NCI-H2029 (cell line): ENCODE results near the gene NHSL2.
A peak's percentile ranks its signal among the peaks of the same experiment; 100 is the strongest.

Experiments used
- DNase-seq: peaks from one replicate; lab custom pipeline; 2025; lab: John Stamatoyannopoulos, UW

The NHSL2 gene

DNA sequence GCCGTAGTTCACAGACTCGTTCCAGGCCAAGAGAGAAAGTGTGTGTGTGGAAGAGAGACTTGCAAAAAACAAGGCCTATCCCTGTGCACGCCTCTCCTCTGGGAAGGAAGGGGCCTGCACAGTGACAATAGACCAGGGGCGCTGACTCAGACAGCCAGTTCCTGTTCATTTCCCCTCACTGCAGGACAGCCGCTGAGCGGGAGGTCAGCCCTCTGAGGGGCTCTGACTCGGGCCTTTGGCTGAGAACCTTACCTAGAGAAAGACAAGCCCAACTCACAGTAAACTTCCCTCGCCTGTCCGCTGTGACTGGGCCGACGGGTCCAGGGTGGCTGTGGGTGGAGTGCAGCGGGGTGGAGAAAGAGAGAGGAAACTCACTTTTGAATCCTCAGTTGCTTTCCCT lies 169.0 kb downstream of the NHSL2 start:
- no peak for DNase-seq

DNA sequence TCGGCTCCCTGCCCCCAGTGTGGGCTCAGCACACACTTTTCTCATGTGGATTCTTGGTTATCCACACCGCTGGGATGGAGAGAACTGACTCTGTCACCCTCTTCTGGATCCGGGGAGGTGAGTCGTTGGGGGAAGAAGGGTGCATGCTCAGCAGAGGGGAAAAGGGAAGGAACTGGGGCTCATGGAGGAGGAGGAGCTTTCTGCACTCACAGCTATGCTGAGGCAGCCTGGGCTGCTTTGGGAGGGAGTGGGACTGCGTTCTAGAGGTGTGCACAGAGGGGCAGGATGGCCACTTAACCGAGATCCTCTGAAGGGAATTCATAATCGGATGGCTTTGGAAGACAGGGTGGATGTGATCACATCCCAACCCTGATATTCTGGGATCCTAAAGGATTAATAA lies 169.5 kb downstream of the NHSL2 start:
- no peak for DNase-seq

DNA sequence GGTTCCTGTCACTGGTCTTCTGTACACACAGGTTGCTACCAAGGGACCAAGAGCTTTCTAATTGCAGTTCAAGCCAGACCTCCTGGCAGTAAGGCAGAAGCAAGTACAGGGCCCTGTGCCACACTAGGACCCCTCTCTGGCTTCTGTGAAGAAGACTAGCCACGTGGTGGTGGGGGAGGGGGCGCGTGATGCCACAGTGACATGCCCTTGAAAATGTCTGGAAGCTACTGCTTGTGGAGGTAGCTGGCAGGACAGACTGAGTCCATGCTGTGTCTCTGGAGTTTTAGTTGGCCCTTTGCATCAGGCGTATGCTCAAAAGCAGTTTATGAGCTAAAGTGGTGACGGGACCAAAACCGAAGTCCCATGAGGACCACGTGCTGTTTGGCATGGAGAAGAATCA lies 170.2 kb downstream of the NHSL2 start:
- DNase-seq, result no peak

DNA sequence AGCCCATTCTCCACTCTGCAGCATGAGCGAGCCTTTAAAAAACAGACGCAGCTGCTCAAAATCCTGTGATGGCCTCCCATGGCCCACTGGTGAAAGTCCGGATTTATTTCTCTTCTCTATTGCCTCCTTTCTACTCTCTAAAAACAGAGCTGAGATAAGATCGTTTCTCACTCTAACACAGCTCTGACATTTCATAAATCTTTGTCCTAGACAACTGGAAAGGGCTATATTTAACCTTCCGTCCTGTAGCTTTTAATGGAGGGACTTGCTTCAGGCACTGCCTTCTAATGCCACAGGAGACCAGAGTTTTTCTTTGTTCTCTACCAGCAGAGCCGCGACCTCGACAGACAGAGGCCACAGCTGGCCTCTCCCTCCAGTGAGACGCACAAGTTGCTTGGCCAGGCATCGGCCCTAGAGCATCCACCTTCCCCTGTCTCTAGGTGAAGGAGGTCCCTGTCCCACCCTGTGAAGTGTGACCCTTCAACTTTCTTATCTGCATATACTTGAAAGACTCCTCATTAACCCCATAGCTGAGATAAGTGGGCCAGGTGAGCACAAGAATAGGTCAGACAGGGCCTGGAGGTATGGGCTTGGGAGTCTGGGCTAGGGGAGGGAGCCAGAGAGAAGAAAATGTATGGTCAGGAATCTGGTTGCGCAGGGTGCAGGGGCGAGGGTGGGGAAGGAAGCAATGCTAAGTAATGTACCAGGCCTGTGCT lies 171.1 kb downstream of the NHSL2 start:
- DNase-seq, result no peak

DNA sequence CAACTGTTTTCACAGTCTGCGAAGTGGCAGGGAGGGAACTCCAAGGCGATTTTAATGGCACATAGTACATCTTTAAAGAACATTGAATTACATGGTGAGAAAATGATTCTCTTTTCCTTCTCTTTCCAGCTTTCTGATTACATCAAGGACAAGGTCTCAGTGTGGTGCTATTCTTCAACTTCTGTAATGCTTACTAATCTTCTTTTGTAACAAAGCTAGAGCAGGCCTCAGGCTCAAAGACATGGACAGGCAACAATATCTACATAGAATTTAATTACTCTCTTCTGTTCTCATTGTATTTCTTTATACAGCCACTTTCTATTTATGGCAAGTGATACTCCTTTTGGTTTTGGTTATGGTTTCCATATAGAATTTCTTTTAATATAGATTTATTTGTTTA lies 172.6 kb downstream of the NHSL2 start:
- DNase-seq, result no peak

DNA sequence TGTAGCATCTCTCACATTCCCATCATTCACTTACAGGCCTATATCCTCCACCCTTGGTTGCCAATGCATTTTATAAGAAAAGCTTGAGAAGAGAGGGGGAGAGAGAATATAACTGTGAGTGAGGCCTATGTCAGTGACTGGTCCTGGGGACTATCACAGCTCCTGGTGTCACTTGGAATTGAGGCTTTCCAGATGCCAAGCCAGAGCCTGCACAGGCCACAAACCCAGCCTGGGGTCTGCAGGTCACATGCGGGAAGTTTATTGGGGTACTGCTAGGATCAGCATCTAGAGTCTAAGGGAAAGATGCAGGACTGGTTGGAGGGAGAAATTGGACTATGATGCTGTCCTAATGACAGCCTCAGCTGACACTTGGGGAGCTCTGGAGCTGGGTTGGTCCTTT lies 173.5 kb downstream of the NHSL2 start:
- no peak for DNase-seq

DNA sequence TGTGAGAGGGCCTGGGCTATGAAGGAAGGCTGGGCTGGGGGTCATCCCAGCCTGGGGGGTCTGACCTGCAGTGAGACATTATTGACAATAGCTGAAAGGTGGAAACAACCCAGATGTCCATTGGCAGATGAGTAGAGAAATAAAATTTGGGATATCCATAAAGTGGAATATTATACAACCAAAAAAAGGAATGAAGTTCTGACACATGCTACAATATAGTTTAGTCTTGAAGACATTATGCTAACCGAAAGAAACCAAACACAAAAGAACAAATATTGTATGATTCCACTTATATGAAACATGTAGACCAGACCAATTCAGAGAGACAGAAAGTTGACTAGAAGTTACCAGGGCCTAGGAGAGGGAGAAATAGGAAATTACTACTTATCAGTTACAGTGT lies 176.3 kb downstream of the NHSL2 start:
- no peak for DNase-seq

DNA sequence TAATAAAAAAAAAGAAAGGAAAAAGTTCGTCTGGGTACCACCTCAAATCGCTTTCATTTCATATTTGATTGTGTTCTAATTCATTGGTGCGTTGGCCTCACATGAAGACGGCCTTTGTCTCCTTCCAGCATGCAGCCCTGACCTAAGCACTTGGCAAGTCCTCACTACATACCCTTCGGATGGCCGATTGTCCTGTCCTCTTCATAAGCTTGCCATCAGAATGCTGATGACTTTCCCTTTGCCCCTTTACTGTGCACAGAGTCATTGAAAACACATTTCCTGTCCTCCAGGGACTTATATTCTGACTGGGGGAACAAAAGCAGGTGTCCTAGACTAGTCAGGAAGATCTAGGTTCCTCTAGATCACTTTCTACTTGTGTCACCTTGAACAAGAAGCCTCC lies 178.1 kb downstream of the NHSL2 start:
- DNase-seq, result no peak

DNA sequence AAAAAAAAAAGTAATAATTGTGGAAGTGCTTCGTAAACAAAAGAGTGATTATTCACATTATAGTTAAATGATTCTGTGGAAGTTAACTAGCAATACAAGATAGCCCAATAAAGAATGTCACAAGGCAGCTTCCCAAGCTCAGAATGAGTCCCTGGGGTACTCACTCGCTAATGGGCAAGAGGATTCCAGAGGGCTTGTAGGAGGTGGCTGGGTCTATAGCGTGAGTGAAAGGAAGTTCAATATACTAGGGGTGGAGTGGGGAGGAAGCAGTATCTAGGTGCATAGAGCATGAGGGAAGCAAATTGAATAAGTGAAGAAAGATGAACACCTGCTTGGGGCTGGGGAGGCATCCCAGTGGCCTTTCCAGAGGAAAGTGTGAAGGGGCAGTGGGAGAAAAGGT lies 178.6 kb downstream of the NHSL2 start:
- no peak for DNase-seq

DNA sequence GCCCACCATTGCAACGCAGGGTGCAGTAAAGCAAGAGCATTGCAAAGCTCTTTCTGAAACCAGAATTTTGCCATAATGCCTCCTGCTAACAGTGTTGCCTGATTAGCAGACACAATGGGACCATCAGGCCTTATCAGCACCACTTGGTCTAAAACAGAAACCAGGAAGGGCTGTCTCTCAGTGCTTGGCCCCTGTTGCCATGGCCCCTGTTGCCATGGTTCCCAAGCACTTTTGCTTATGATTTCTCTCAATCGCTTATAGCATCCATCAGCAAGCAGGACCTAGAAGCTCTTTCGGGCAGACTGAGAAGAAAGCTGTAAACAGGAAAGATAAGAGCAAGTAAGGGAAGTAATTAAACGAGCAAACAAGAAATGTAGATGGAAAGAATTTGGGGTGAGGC lies 184.2 kb downstream of the NHSL2 start:
- DNase-seq, result peak; percentile 11

DNA sequence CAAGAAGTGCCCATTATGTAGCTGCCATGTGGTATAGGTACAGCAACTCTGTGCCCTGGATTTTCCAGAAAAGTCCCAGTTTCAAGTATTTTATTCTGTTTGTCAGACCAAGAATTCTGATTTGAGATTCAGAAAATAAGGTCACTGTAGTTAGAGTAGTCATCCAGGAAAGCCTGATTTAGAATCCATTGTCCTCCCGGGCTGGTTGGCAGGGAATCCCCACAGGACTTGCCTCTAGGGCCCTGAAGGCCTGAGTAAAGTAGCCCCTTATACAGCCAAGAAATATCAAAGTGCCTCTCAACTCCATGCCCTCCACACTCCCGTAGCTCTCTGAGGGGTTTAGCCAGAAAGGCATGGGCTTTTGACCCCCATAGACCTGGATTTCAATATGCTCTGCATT lies 184.7 kb downstream of the NHSL2 start:
- no peak for DNase-seq

DNA sequence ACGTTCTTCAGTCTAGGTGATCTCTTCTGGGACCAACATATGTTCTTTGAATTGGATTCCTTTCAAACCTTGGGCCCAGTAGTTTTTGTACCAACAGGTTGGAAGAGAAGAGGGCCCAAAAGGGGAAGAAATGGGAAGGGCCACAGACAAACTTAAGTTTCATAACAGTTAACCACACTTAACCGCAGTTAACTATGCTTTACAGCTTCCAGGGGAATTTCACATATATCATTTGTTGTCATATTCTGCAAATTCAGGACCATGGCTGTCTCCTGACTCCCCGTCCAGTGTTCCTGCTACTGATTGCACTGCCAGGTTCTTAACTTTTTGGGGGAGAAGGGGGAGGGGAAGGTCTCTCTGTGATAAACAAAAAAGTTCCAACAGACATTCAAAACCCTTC lies 186.5 kb downstream of the NHSL2 start:
- DNase-seq, result no peak

DNA sequence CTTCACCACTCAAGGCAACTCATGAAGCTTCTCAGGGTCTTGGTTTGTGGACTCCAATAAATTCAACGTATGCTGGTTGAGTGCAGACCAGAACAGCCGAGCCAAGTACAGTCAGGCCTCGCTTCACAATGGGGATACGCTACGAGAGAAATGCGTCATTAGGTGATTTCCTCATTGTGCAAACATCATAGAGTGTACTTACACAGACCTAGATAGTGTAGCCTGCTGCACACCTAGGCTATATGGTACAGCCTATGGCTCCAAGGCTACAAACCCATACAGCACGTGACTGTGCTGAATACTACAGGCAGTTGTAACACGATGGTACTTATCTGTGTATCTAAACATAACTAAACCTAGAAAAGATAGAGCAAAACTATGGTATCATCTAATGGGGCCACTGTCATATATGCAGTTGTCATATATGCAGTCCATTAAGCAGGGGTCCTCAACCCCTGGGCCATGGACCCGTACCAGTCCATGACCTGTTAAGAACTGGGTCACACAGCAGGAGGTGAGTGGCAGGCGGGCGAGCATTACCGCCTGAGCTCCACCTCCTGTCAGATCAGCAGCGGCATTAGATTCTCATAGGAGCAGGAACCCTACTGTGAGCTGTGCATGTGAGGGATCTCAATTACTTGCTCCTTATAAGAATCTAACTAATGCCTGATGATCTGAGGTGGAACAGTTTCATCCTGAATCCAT lies 189.6 kb downstream of the NHSL2 start:
- DNase-seq, result peak; percentile 25

DNA sequence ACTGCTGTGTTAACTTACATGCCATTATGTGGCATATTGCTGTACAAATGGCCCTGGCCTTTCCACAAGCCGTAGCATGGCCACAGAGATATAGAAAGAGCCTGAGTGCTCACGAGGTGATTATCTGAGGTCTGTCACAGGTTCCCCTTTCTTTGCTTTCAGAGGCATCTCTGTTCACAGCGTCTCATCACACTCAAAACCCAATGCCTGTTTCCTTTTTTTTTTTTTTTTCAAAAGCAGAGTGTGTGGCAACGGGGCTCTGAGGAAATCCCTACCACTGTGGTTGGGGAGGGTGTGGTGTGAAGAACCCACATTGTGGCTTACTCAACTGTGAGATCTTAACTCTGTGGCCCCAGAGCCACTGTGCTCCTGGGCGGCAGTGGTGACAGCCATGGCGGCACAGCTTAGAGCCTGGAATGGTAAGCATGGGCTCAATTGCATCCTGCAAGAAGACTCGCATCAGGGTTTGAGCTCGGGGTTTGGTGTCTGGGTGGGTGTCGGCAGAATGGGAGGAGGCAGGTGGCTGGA lies 190.2 kb downstream of the NHSL2 start:
- no peak for DNase-seq

DNA sequence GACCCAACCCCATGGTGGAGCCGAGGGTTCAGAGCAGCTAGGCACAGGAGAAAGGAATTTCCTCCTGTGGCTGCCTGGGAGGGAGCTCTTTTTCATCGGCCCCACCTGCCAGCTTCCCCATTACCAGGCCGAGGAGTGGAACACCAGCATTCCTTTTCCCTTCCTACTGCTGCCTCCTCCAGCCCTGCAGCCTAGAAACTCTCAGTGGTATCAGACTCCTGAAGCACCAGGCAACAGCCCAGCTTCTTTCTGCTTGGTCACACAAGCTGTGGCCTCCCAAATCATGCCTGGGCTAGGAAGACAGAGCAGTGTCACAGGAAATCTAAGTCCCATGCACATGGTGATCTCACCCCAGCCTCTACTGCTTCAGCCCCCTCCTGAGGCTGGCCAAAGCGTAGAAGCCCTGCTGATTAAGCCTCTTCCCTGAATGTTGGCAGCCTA lies 191.0 kb downstream of the NHSL2 start:
- no peak for DNase-seq

DNA sequence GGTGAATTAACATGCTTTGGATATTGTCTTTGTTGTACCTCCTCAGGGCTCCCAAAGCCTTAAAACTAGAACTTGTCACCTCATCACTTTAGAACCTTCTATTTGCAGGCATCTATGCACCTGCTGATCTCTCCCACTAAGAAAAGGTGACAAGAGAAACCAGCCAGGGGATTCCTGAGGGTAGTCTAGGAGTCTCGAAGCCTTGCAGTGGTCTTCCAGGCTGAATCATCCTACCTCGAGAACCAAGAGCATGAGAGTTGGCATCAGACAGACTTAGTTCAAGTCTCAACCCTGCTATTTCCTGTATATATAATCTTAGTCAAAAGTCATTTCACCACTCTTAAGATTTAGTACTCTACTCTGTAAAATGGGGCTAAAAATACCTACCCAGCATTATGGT lies 191.5 kb downstream of the NHSL2 start:
- DNase-seq, result no peak

DNA sequence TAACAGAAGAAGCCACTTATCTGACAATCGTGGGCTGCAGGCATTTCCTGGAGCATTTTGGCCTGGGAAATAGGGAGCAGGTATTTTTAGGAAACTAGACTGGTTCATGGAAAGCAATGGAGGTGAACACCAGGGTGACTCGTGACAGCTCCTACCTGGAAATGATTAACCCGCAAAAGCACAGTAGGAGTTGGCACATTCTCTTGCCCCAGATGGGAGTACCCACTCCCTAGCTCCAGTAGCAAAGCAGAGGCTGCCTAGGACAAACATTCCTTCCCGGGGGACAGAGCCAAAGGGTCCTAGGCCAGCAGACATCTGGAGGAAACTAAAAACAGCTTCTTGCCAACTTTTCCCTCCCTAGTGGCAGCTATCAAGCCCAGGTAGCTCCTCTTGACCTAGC lies 192.1 kb downstream of the NHSL2 start:
- no peak for DNase-seq

DNA sequence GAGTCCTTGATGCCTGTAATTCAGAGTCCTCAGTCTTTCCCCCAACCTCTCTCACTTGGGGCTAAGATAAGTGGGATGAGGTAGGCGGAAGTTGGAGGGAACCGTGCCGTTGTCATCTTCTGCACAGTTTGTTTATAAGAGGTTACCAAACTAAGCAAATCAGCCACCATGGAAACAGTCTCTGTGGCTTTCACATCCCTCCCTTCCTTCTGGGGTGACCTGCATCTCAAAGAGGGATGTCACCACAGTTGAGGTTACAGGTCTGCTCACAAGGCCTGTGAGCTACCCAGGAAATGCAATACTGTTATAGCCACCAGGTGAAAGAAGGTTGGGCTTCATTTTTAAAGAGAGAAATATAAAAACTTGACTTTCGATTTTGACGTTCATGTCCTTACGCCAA lies 194.8 kb downstream of the NHSL2 start:
- DNase-seq, result no peak

DNA sequence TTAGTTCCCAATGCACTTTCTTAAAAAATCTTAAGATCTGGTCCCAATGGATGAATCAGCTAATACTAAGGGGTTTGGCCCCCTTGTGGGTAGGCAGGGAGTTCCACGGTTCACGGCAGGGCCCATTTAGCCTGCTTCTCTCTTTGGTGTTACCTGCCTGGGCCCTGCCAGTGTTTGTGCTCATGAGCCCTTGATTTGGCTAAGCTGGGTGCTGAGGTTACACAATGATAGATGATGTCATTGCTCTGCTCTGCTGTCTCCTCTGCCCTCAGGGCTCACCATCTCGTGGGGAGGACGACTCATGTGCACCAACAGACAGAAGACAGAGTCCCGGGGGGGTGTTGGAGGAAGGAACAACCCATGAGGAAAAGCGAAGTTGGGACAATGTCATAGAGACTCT lies 196.7 kb downstream of the NHSL2 start:
- no peak for DNase-seq

DNA sequence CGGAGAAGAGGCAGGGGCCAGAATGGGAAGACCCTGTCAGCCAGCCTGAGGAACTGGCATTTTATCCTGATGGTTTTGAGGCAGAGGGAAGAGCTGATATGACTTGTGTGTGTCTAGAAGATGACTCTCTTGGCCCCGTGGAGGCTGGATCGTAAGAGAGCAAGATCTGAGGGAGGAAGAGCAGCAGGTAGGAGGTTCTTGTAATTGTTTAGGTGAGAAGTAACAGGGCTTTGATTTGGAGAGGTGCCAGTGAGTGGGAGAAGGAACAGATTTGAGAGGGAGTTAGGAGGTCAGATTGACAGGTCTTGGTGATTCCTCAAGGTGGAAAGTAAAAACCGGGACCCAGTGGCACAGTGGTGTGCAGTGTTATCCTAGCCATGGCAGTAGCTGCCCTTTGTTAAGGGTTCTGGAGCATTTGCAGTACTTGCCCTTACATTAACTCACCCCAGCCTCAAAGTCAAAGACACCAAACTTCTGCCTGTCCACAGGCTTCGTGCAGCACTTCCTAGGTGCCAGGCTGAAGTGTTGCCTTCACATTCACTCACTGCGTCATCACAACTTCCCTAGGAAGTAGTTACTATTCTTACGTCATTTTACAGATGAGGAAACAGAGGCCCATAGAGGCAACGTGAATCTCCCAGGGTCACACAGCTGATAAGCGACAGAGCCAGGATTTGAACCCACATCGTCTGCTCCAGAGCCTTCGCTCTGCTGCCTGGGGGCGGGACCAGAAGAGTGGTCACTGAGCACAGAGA lies 197.4 kb downstream of the NHSL2 start:
- DNase-seq, result no peak

DNA sequence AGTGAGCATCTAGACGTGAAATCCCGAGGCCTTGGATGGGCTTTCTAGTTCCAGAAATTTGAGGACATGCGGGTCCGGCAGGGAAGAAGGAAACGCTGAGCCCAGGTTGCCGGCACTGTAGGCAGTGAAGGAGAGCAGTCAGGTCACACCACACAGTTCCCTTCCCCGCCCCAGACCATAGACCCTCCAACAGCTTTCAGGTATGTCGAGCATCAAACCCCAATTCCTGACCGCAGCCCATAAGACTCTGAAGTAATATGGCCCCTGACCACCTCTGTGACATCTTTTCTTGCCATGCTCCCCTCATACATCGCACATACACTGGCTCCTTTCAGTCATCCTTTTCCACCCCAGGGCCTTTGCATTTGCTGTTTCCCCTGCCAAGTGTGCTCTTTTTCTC lies 198.0 kb downstream of the NHSL2 start:
- DNase-seq, result no peak

DNA sequence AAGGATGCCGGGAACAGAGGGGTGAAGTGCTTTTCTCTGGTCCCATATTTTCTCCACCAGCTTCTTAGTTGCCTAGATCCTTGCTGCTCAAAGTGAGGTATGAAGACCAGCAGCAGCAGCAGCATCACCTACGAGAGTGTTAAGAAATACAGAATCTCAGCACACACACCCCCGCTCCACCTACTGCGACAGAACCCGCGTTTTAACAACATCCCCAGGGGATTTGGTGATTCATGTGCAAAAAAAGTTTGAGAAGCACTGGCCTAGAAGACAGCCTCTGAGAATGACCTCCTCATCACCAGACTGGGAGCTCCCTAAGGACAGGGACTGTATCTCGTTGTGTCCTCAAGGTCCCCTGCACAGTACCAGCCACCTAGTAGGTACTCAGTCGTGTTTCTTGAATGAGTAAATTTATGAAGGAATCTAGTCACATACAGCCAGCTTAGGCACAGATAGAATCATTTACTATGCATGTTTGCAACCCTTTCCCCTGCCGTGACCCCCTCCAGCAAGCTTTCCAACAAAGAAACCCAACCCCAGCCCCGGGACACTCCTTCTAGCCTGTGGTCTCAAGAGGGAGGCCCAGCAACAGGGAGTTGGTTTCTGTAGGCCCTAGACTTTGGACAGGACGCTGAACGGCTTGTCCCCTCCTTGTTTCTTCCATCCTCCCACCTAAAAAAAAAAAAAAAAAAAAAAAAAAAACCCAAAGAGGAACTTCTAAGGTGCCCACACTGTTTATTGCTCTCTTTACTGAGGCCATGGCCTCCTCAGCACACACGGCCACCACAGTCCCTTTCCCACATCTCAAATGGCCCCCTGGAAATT lies 199.6 kb downstream of the NHSL2 start:
- DNase-seq, result no peak
